Measurements from ENCODE around the gene KANK4.

The KANK4 gene

DNA sequence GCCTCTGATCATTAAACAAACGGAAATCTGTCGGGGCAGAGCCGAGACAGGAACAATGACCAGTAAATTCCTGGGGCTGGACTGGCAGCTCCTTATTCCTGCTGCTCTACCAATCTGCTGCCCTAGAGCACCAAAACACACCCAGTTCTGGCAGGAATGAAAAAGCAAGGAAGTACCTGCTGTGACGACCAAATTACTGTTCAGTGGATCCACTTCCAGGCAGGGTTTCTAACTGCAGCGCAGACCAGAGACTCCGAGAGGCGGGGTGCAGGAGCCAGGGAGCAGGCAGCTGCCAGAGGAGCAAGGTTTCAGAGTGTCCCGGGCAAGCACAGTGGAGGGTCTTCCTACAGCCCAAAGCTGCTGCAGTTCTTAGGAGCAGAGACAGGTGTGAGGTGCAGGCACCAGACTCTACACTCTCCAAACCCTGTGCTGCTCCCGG, 32.4 kb downstream of the KANK4 start:
- H3K27ac ChIP-seq: peak overlapping the region; percentile 68
- TF ChIP-seq, protein P1, sequence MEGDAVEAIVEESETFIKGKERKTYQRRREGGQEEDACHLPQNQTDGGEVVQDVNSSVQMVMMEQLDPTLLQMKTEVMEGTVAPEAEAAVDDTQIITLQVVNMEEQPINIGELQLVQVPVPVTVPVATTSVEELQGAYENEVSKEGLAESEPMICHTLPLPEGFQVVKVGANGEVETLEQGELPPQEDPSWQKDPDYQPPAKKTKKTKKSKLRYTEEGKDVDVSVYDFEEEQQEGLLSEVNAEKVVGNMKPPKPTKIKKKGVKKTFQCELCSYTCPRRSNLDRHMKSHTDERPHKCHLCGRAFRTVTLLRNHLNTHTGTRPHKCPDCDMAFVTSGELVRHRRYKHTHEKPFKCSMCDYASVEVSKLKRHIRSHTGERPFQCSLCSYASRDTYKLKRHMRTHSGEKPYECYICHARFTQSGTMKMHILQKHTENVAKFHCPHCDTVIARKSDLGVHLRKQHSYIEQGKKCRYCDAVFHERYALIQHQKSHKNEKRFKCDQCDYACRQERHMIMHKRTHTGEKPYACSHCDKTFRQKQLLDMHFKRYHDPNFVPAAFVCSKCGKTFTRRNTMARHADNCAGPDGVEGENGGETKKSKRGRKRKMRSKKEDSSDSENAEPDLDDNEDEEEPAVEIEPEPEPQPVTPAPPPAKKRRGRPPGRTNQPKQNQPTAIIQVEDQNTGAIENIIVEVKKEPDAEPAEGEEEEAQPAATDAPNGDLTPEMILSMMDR (conservative IDR thresholded peaks at IDR 0.05): no peak

DNA sequence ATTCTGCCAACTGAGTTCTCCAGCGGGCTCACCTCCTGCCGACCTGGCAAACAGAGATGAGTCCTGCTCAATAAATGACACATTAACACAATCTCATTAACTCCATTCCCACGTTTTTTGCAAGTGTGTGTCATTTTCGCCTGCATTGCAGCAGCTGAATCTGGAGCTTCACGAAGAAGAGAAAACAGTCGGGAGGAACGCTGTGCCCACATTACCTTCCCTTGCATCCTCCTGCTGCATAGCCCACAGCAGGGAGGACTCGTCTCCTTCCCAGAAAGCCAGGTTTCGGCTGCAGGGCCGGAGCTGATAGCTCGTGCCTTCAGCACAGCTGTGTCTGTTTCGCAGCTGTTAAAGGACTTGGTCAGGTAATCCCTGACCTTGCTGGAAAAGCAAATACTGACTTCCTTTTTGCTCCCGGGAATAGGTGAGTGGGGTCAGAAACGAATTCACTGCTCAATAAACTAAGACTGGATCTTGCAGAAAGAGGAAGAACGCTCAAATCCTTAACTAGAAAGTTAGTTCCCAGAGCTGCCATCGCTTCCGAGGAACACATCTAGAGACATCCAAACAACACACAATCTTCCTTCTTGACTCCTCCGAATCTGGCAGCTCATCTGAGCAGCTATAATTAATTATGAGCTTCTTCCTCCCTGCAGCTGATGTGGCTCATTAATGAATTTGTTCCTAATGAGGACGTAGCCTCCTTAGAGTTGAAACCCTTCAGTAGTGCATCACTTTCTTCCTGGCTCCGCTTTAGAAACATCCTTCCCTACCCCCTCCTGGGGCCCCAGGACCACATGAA, 33.0 kb downstream of the KANK4 start:
- H3K27ac ChIP-seq: peak overlapping the region; percentile 68
- TF ChIP-seq, protein P1 (conservative IDR thresholded peaks at IDR 0.05): no peak

DNA sequence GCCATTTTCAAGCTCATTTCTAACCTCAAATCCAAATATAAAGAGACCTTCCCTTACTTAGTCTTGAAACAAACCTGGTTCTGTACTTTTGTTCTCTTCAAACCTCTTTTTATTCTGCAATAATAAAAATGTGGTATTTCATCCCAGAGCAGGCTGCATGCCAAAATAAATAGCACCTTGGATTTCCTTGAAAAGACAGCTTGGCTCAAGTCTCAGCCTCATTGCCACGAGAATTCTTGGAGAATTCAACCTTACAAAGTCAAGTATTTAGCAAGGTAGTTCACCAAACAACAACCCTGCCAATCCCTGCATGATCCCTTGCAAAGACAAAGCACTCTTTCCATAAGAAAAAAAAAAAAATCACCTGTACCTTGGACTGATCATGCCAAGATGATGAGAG, 33.8 kb downstream of the KANK4 start:
- peak overlapping the region; percentile 68 for H3K27ac ChIP-seq
- TF ChIP-seq, protein P1 (conservative IDR thresholded peaks at IDR 0.05): no peak

DNA sequence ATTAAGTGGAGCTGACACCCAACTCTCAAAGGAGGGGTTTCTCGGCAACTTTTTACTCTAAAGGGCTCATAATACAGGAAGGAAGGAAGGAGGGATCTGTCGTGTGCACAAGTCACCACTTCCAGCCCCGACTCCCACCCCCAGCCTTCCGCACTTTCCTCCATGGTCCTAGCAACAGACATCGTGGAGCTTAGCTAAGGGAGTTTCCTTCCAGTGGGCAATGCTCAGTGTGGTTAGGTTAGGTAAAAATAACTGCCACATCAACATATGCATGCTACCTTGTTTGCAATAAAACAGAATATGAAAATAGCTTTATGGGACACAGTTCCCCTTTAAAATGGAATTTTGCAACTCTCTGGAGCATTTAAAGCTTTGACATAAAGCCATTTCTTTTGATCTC, 35.2 kb downstream of the KANK4 start:
- no peak overlapping the region for H3K27ac ChIP-seq
- TF ChIP-seq, protein P1 (conservative IDR thresholded peaks at IDR 0.05): no peak

DNA sequence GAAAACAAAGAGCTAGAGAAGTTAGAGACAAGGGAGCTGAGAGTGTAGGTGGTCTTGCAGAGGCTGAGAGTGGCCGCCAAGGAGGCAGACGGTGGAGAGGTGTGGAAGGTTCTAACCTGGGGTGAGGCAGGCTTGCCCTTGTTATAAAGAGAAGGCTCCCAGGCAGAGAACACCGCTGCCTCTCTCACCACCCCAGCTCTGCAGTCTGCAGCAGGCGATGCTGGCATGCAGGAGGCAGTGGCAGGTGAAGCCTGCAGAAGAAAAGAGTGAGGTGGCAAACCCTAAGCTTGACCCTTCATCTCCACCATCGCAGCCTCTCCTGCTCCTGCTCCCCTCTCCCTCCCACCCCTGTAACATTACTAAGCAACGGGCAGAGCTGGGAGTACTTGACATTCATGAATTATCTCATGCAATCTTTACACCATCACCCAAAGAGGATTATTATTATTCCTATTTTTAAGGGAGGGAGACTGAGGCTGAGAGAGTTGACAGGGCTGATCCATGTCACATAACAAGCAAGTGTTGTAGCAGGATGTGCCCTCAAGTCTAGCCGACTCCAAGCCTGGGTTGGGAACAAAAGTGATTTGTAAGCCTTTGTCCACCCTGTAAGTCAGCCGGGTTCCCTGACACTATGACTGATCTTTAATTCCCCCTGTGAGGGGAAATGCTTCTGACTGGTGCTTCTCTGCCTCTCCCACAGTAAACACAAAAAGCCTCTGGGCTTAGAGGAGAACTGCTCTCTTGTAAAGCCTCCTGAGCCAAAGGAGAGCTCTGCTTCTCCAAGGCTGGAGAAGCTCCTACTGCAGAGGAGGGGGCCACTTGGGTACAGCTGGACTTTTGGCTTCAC, 36.1 kb downstream of the KANK4 start:
- TF ChIP-seq, protein P1 (conservative IDR thresholded peaks at IDR 0.05): no peak
- no peak overlapping the region for H3K27ac ChIP-seq

DNA sequence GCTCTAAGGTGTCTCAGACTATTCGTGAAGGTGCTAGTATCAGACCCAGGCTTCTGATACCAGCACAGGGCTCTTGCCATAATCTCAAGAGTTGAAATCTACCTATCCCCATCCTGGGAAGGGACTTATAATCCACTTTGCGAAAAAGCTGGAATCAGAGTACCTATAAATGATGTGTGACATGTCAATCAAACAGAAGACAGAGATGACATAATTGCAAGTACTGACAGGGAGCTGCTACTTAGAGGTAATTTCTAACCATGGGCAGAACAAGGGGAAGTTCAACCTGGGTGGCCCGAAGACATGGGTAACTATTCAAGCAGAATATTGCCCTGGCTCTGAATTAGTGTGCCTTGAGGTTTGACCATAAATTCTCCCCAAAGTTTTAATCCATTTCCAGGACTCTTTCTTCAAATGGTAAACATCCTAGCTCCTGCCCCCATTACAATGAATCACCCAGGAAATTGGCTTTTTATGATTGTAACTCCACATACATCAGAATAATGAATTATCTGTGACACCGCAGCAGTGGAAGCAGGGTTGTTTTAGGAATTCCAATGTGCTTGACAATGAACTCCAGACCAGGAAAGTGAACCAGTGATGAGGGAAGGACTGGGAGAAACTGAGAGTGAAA, 37.2 kb downstream of the KANK4 start:
- TF ChIP-seq, protein P1 (conservative IDR thresholded peaks at IDR 0.05): no peak

DNA sequence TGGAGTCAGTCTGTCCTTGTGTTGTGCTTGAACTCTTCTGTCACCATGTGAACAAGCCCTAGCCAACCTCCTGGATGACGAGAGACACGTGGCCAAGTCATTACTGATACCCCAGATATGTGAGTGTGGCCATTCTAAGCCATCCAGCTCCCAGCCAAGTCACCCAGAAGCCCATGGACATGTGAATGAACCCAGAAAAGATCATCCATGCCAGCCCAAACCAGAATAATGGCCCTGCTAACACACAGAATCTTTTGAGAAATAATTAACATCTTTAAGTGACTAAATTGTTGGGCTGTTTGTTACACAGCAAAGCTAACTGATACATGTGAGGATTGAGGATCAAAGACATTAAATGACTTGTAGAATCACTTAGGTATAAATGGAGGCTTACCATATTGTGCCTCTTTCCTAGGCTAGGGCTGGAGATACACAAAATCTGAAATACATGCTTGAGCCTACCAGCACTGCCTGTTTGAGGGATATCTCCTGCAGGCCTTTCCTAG, 38.2 kb downstream of the KANK4 start:
- H3K27ac ChIP-seq: no peak overlapping the region
- TF ChIP-seq, protein P1 (conservative IDR thresholded peaks at IDR 0.05): no peak

More for the DNA sequence above, 37.2 kb downstream of the KANK4 start:
- H3K27ac ChIP-seq: no peak overlapping the region
